ENCODE results near the gene AGBL1. TPM values are rescaled to one million over a fixed set of nuclear protein-coding genes. Genes with fewer than 3 reads are reported as not detected.

Gene AGBL1
- total RNA-seq, 4 donors from 2014 or later: 0.32 to 0.40 TPM; not detected in 2

GRCh38 chr15:86197770-86198169 is 118.1 kb downstream of the AGBL1 start:
- in situ Hi-C loops (cut with MboI; ENCODE audit: low pct_ligation_motif_present in 1 of 4, low pct_unique_long_range_greater_than_20kb in 1 of 4, low sequenced_read_pairs in 3 of 4): no loop called here
- DNase-seq: no peak
- no peak overlapping the region for H3K27ac ChIP-seq

GRCh38 chr15:86199467-86200145 is 119.9 kb downstream of the AGBL1 start:
- Histone ChIP-seq H3K9me3 (no peaks in the 10 kb centered on the region), H3K36me3 (no peaks in the 10 kb centered on the region), H3K4me3 (no peak overlapping the region), H3K27ac (no peak overlapping the region), H3K27me3 (no peaks in the 10 kb centered on the region), H3K4me1 (no peaks in the 10 kb centered on the region)
- DNase-seq: no peak
- intact Hi-C loops (cut with DNase I; ENCODE audit: low total_unique reads): no loop called here
- 43 to 61% methylated on average over 5 to 7 of the region's 7 CpGs for WGBS, 2 donors (ENCODE audit: low coverage in 1 of 2)
- in situ Hi-C loops (cut with MboI; ENCODE audit: low pct_ligation_motif_present in 1 of 4, low pct_unique_long_range_greater_than_20kb in 1 of 4, low sequenced_read_pairs in 3 of 4): no loop called here
- TF ChIP-seq EP300 (IDR thresholded peaks at IDR 0.05; ENCODE audit: low read depth): no peak
- TF ChIP-seq, protein P1, sequence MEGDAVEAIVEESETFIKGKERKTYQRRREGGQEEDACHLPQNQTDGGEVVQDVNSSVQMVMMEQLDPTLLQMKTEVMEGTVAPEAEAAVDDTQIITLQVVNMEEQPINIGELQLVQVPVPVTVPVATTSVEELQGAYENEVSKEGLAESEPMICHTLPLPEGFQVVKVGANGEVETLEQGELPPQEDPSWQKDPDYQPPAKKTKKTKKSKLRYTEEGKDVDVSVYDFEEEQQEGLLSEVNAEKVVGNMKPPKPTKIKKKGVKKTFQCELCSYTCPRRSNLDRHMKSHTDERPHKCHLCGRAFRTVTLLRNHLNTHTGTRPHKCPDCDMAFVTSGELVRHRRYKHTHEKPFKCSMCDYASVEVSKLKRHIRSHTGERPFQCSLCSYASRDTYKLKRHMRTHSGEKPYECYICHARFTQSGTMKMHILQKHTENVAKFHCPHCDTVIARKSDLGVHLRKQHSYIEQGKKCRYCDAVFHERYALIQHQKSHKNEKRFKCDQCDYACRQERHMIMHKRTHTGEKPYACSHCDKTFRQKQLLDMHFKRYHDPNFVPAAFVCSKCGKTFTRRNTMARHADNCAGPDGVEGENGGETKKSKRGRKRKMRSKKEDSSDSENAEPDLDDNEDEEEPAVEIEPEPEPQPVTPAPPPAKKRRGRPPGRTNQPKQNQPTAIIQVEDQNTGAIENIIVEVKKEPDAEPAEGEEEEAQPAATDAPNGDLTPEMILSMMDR (IDR thresholded peaks at IDR 0.05): no peak
- TF ChIP-seq POLR2AphosphoS5 (IDR thresholded peaks at IDR 0.05): peak in 2 of 3 donors; percentile 53 to 57
- no peak for TF ChIP-seq POLR2A (IDR thresholded peaks at IDR 0.05)

More at GRCh38 chr15:86197770-86198169, 118.1 kb downstream of the AGBL1 start:
- Histone ChIP-seq H3K4me1 (no peaks in the 10 kb centered on the region), H3K36me3 (no peaks in the 10 kb centered on the region), H3K4me3 (no peak overlapping the region), H3K27me3 (no peaks in the 10 kb centered on the region), H3K9me3 (no peaks in the 10 kb centered on the region)
- intact Hi-C loops (cut with DNase I; ENCODE audit: low total_unique reads): no loop called here
- TF ChIP-seq EP300 (IDR thresholded peaks at IDR 0.05; ENCODE audit: low read depth) (no peak), POLR2A (IDR thresholded peaks at IDR 0.05) (no peak), POLR2AphosphoS5 (IDR thresholded peaks at IDR 0.05) (no peak)
- TF ChIP-seq, protein P1 (IDR thresholded peaks at IDR 0.05): no peak

GRCh38 chr15:86201313-86202008 is 121.8 kb downstream of the AGBL1 start:
- Histone ChIP-seq H3K9me3 (no peaks in the 10 kb centered on the region), H3K36me3 (no peaks in the 10 kb centered on the region), H3K4me1 (no peaks in the 10 kb centered on the region), H3K27ac (no peak overlapping the region), H3K4me3 (no peak overlapping the region), H3K27me3 (no peaks in the 10 kb centered on the region)
- 85 to 88% methylated on average over 2 to 3 of the region's 3 CpGs for WGBS, 2 donors (ENCODE audit: low coverage in 1 of 2)
- TF ChIP-seq, protein P1 (IDR thresholded peaks at IDR 0.05): no peak
- TF ChIP-seq EP300 (IDR thresholded peaks at IDR 0.05; ENCODE audit: low read depth) (no peak), POLR2A (IDR thresholded peaks at IDR 0.05) (no peak), POLR2AphosphoS5 (IDR thresholded peaks at IDR 0.05) (no peak)
- intact Hi-C loops (cut with DNase I; ENCODE audit: low total_unique reads) (no loop called here), in situ Hi-C loops (cut with MboI; ENCODE audit: low pct_ligation_motif_present in 1 of 4, low pct_unique_long_range_greater_than_20kb in 1 of 4, low sequenced_read_pairs in 3 of 4) (no loop called here)
- no peak for DNase-seq

- H3K9me3 ChIP-seq: no peaks in the 10 kb centered on the region
- H3K27ac ChIP-seq: no peak overlapping the region
- in situ Hi-C loops (cut with MboI; ENCODE audit: low pct_ligation_motif_present in 1 of 4, low pct_unique_long_range_greater_than_20kb in 1 of 4, low sequenced_read_pairs in 3 of 4): no loop called here
- WGBS, 2 donors (ENCODE audit: low coverage in 1 of 2): 70 to 88% methylated on average over 2 of the region's 2 CpGs
- no peaks in the 10 kb centered on the region for H3K27me3 ChIP-seq
- intact Hi-C loops (cut with DNase I; ENCODE audit: low total_unique reads): no loop called here
- H3K4me3 ChIP-seq: no peak overlapping the region
- no peak for DNase-seq
- no peaks in the 10 kb centered on the region for H3K4me1 ChIP-seq
- TF ChIP-seq POLR2AphosphoS5 (IDR thresholded peaks at IDR 0.05) (no peak), POLR2A (IDR thresholded peaks at IDR 0.05) (no peak), EP300 (IDR thresholded peaks at IDR 0.05; ENCODE audit: low read depth) (no peak)
- TF ChIP-seq, protein P1 (IDR thresholded peaks at IDR 0.05): no peak
- H3K36me3 ChIP-seq: no peaks in the 10 kb centered on the region
These were observed 123.8 kb downstream of the AGBL1 start for GRCh38 chr15:86203462-86203861.

Data from transverse colon (tissue), 4 donors.